Liver (tissue), 3 donors: ENCODE results near the gene EML6.

ENCODE experiments used
- CTCF ChIP-seq: fragments of 150-350 bp; IDR thresholded peaks from 2 replicates; pipeline ENCODE4 v1.5.1; 2017; ENCODE audit warnings: improper control_type of control experiment, low read depth, low read length; ENCODE audit not compliant: missing input control
- GABPA ChIP-seq, 2 donors: IDR thresholded peaks in 1 of 2; conservative IDR thresholded peaks in 1 of 2; 2 replicates each; pipeline ENCODE4 v1.6.1; 2016; ENCODE audit warnings: antibody characterized with exemption in 2 of 2, mild to moderate bottlenecking in 1 of 2, moderate library complexity in 1 of 2
- MAX ChIP-seq: IDR thresholded peaks from 2 replicates; pipeline ENCODE4 v1.6.1; 2016; ENCODE audit warnings: antibody characterized with exemption
- NR2F2 ChIP-seq: IDR thresholded peaks from 2 replicates; pipeline ENCODE4 v1.6.1; 2016; ENCODE audit warnings: antibody characterized with exemption
- RAD21 ChIP-seq, 2 donors: IDR thresholded peaks; 2 replicates each; pipeline ENCODE4 v1.6.1; 2016; ENCODE audit warnings: antibody characterized with exemption in 2 of 2, mild to moderate bottlenecking in 2 of 2
- SP1 ChIP-seq: IDR thresholded peaks from 2 replicates; pipeline ENCODE4 v1.6.1; 2018; ENCODE audit warnings: antibody characterized with exemption, mild to moderate bottlenecking
- TAF1 ChIP-seq: conservative IDR thresholded peaks from 2 replicates; pipeline ENCODE4 v1.6.1; 2016; ENCODE audit warnings: antibody characterized with exemption, mild to moderate bottlenecking
- YY1 ChIP-seq: IDR thresholded peaks from 2 replicates; pipeline ENCODE4 v1.6.1; 2016; ENCODE audit warnings: antibody characterized with exemption, mild to moderate bottlenecking
- donor health status: healthy.
- donor health status: healthy.

- TF ChIP-seq CTCF (no peak), YY1 (no peak), MAX (no peak), NR2F2 (no peak), RAD21 (IDR thresholded peaks at IDR 0.05) (no peak), SP1 (no peak), TAF1 (no peak), GABPA (IDR thresholded peaks at IDR 0.05 in 1 of 2, conservative IDR thresholded peaks at IDR 0.05 in 1 of 2) (no peak)
Observed at GRCh38 chr2:54940723-54941122, 217.3 kb downstream of the EML6 start.
